Measurements from ENCODE around the gene NPAS4. TPM values are rescaled to one million over a fixed set of nuclear protein-coding genes. Genes with fewer than 3 reads are reported as not detected.

NPAS4 gene
- total and polyA plus RNA-seq, 2 of the 13 experiments (the other 11 are each of a cell fraction or from before 2014, with no cell fraction given), result not detected

DNA sequence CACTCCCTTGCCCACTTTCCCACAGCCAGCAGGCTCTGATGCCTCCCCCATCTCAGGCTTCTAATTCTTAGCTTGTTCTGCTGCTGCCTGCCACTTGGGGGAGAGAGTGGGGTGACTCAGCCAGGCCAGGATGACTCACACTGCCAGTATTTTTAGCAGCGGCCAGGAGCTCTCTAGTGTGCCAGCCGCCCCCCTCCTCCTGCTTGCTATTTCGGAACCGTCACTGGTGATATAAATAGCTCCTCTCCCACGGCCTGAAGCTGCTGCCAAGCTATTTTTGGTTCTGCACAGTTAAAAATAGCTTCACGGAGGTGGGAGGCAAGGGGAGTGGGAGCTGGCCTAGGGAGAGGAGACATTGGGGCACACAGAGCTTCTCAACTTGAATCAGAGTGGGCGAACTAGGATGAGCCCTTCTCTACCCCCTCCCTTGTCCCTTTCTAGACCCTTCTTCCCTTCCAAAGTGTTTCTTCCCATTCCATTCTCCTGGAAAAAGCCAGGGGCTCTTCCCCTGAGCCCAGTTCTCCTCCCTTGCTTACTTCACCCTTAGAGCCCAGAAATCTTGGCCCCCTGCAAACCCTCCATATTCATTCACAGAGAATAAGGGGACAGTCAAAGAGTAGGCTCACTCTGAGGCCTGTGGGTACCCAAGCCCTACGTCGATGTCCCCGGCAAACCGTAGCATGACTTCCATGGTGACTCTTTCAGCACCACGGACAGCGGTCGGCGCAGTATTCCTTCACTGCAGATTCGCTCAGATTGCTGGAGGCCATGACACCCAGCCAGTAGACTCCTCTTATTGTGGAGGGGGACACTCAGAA, 2.5 kb upstream of the NPAS4 start (continued):
- TF ChIP-seq, protein P1, sequence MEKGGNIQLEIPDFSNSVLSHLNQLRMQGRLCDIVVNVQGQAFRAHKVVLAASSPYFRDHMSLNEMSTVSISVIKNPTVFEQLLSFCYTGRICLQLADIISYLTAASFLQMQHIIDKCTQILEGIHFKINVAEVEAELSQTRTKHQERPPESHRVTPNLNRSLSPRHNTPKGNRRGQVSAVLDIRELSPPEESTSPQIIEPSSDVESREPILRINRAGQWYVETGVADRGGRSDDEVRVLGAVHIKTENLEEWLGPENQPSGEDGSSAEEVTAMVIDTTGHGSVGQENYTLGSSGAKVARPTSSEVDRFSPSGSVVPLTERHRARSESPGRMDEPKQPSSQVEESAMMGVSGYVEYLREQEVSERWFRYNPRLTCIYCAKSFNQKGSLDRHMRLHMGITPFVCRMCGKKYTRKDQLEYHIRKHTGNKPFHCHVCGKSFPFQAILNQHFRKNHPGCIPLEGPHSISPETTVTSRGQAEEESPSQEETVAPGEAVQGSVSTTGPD (CRISPR knock-in tag; IDR thresholded peaks at IDR 0.05), result no peak
- TF ChIP-seq ELF3 (CRISPR knock-in tag; IDR thresholded peaks at IDR 0.05) (peak; percentile 78), PTBP1 (IDR thresholded peaks at IDR 0.05; ENCODE audit: low read depth, low read length, poor library complexity, severe bottlenecking) (no peak), RFXAP (CRISPR knock-in tag; IDR thresholded peaks at IDR 0.05; ENCODE audit: borderline replicate concordance) (0 out of 2 replicates have a peak, but pooled peaks have one; percentile 45), ZNF614 (CRISPR knock-in tag; IDR thresholded peaks at IDR 0.05; ENCODE audit: borderline replicate concordance) (no peak; the same call in 1 of the 2 replicates), ZNF609 (CRISPR knock-in tag; IDR thresholded peaks at IDR 0.05; ENCODE audit: borderline replicate concordance) (no peak), BHLHE40 (IDR thresholded peaks at IDR 0.05; ENCODE audit: low read length) (no peak), MEIS2 (CRISPR knock-in tag; IDR thresholded peaks at IDR 0.05) (peak; percentile 88), SIX1 (CRISPR knock-in tag; IDR thresholded peaks at IDR 0.05; ENCODE audit: borderline replicate concordance) (no peak), ZNF3 (CRISPR knock-in tag; IDR thresholded peaks at IDR 0.05) (peak; percentile 33; the same call in 1 of the 2 replicates), TOE1 (CRISPR knock-in tag; IDR thresholded peaks at IDR 0.05) (no peak), AKAP8 (CRISPR knock-in tag; IDR thresholded peaks at IDR 0.05) (0 out of 2 replicates have a peak, but pooled peaks have one; percentile 33), ARNT2 (CRISPR knock-in tag; IDR thresholded peaks at IDR 0.05; ENCODE audit: low read depth) (no peak)
- TF ChIP-seq, protein P2, sequence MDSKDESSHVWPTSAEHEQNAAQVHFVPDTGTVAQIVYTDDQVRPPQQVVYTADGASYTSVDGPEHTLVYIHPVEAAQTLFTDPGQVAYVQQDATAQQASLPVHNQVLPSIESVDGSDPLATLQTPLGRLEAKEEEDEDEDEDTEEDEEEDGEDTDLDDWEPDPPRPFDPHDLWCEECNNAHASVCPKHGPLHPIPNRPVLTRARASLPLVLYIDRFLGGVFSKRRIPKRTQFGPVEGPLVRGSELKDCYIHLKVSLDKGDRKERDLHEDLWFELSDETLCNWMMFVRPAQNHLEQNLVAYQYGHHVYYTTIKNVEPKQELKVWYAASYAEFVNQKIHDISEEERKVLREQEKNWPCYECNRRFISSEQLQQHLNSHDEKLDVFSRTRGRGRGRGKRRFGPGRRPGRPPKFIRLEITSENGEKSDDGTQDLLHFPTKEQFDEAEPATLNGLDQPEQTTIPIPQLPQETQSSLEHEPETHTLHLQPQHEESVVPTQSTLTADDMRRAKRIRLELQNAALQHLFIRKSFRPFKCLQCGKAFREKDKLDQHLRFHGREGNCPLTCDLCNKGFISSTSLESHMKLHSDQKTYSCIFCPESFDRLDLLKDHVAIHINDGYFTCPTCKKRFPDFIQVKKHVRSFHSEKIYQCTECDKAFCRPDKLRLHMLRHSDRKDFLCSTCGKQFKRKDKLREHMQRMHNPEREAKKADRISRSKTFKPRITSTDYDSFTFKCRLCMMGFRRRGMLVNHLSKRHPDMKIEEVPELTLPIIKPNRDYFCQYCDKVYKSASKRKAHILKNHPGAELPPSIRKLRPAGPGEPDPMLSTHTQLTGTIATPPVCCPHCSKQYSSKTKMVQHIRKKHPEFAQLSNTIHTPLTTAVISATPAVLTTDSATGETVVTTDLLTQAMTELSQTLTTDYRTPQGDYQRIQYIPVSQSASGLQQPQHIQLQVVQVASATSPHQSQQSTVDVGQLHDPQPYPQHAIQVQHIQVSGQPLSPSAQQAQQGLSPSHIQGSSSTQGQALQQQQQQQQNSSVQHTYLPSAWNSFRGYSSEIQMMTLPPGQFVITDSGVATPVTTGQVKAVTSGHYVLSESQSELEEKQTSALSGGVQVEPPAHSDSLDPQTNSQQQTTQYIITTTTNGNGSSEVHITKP (CRISPR knock-in tag; IDR thresholded peaks at IDR 0.05; ENCODE audit: low read depth), result peak; percentile 43; the same call in 1 of the 2 replicates
- TF ChIP-seq, protein P3, sequence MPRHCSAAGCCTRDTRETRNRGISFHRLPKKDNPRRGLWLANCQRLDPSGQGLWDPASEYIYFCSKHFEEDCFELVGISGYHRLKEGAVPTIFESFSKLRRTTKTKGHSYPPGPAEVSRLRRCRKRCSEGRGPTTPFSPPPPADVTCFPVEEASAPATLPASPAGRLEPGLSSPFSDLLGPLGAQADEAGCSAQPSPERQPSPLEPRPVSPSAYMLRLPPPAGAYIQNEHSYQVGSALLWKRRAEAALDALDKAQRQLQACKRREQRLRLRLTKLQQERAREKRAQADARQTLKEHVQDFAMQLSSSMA (CRISPR knock-in tag; IDR thresholded peaks at IDR 0.05), result no peak
- TF ChIP-seq, protein P4, sequence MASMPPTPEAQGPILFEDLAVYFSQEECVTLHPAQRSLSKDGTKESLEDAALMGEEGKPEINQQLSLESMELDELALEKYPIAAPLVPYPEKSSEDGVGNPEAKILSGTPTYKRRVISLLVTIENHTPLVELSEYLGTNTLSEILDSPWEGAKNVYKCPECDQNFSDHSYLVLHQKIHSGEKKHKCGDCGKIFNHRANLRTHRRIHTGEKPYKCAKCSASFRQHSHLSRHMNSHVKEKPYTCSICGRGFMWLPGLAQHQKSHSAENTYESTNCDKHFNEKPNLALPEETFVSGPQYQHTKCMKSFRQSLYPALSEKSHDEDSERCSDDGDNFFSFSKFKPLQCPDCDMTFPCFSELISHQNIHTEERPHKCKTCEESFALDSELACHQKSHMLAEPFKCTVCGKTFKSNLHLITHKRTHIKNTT (CRISPR knock-in tag; IDR thresholded peaks at IDR 0.05), result no peak

All from HepG2 (cell line).